Measurements from ENCODE around the gene SKAP2. TPM values are rescaled to one million over a fixed set of nuclear protein-coding genes. Genes with fewer than 3 reads are reported as not detected.

The SKAP2 gene
- polyA plus RNA-seq, 1 donor (not counting 4 experiments of a cell fraction or from before 2014, with no cell fraction given) = 15.0 TPM

- Histone ChIP-seq H3K27ac (ENCODE audit: control insufficient read depth, insufficient read depth, low read length) (no peak overlapping the region), H3K36me3 (ENCODE audit: control insufficient read depth in 2 of 2, extremely low read depth in 1 of 2, insufficient read depth in 2 of 2, low read length in 2 of 2) (no peaks in the 10 kb centered on the region), H3K9me3 (ENCODE audit: control insufficient read depth, low read depth, low read length) (no peaks in the 10 kb centered on the region), H3K9me1 (ENCODE audit: control insufficient read depth, extremely low read depth, insufficient read depth, low read length) (peaks cover 2% of the 10 kb centered on the region), H4K20me1 (ENCODE audit: control insufficient read depth, extremely low read depth, insufficient read depth, low read length) (no peaks in the 10 kb centered on the region), H3K79me2 (ENCODE audit: control insufficient read depth, insufficient read depth, low read length) (no peaks in the 10 kb centered on the region), H3K4me2 (ENCODE audit: control insufficient read depth, extremely low read depth, insufficient read depth, low read depth, low read length) (no peak overlapping the region), H2AFZ (ENCODE audit: control insufficient read depth, low read length) (no peak overlapping the region), H3K27me3 (ENCODE audit: control insufficient read depth, extremely low read depth, insufficient read depth, low read length) (no peaks in the 10 kb centered on the region), H3K9ac (ENCODE audit: control insufficient read depth, extremely low read depth, insufficient read depth, low read length) (no peak overlapping the region), H3K4me1 (ENCODE audit: control insufficient read depth, extremely low read depth, insufficient read depth, low read length) (peaks cover 10% of the 10 kb centered on the region), H3K4me3 (ENCODE audit: control insufficient read depth in 2 of 3, extremely low read depth in 1 of 3, insufficient read depth in 2 of 3, low read depth in 1 of 3, low read length in 3 of 3) (no peak overlapping the region)
- DNase-seq (ENCODE audit: low read depth, low spot score) (no peak), FAIRE-seq (no peak)
- dilution Hi-C loops (cut with MboI; ENCODE audit: extremely low pct_ligation_motif_present, low sequenced_read_pairs) = no loop called here
- TF ChIP-seq CTCF (optimal IDR thresholded peaks at IDR 0.05 in 1 of 3, IDR thresholded peaks at IDR 0.05 in 1 of 3, conservative IDR thresholded peaks at IDR 0.05 in 1 of 3; ENCODE audit: extremely low read depth in 1 of 3, insufficient read depth in 2 of 3, low read length in 3 of 3) = no peak
- no peak for TF ChIP-seq EZH2 (IDR thresholded peaks at IDR 0.05; ENCODE audit: low read length)
Observed at GRCh38 chr7:26650103-26650502, 214.3 kb downstream of the SKAP2 start.

DNA sequence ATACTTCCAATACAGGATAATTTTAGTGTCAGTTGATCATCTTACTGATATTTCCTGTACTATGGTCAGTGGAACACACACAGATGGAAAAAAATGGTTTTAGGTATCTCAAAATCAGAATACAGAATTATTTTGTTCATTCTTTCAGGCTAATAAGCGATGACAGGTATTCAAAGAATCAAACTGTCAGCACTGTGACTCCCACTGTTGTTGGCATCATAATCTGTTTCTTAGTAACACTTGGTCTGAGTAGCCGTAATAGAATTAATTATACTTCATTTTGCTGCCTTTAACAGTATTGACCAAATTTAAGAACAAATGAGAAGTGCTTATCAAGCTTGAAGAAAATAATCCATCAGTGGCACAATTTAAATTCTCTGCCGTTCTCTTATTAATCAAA is 215.0 kb downstream of the SKAP2 start:
- Histone ChIP-seq H3K79me2 (ENCODE audit: control insufficient read depth, insufficient read depth, low read length) (no peaks in the 10 kb centered on the region), H3K9me3 (ENCODE audit: control insufficient read depth, low read depth, low read length) (no peaks in the 10 kb centered on the region), H3K4me3 (ENCODE audit: control insufficient read depth in 2 of 3, extremely low read depth in 1 of 3, insufficient read depth in 2 of 3, low read depth in 1 of 3, low read length in 3 of 3) (no peak overlapping the region), H3K9ac (ENCODE audit: control insufficient read depth, extremely low read depth, insufficient read depth, low read length) (no peak overlapping the region), H3K4me1 (ENCODE audit: control insufficient read depth, extremely low read depth, insufficient read depth, low read length) (peaks cover 10% of the 10 kb centered on the region), H3K4me2 (ENCODE audit: control insufficient read depth, extremely low read depth, insufficient read depth, low read depth, low read length) (no peak overlapping the region), H3K27ac (ENCODE audit: control insufficient read depth, insufficient read depth, low read length) (no peak overlapping the region), H2AFZ (ENCODE audit: control insufficient read depth, low read length) (no peak overlapping the region), H3K36me3 (ENCODE audit: control insufficient read depth in 2 of 2, extremely low read depth in 1 of 2, insufficient read depth in 2 of 2, low read length in 2 of 2) (no peaks in the 10 kb centered on the region), H3K27me3 (ENCODE audit: control insufficient read depth, extremely low read depth, insufficient read depth, low read length) (no peaks in the 10 kb centered on the region), H4K20me1 (ENCODE audit: control insufficient read depth, extremely low read depth, insufficient read depth, low read length) (no peaks in the 10 kb centered on the region), H3K9me1 (ENCODE audit: control insufficient read depth, extremely low read depth, insufficient read depth, low read length) (peaks cover 2% of the 10 kb centered on the region)
- DNase-seq (ENCODE audit: low read depth, low spot score) (no peak), FAIRE-seq (no peak)
- TF ChIP-seq EZH2 (IDR thresholded peaks at IDR 0.05; ENCODE audit: low read length) (no peak), CTCF (optimal IDR thresholded peaks at IDR 0.05 in 1 of 3, IDR thresholded peaks at IDR 0.05 in 1 of 3, conservative IDR thresholded peaks at IDR 0.05 in 1 of 3; ENCODE audit: extremely low read depth in 1 of 3, insufficient read depth in 2 of 3, low read length in 3 of 3) (no peak)
- dilution Hi-C loops (cut with MboI; ENCODE audit: extremely low pct_ligation_motif_present, low sequenced_read_pairs) = no loop called here

Data from keratinocyte (primary cell).